Naive thymus-derived CD4-positive, alpha-beta T cell (primary cell): ENCODE results near the gene PTPRN2. TPM values are rescaled to one million over a fixed set of nuclear protein-coding genes. Genes with fewer than 3 reads are reported as not detected.
"Not testable (repeated sequence)": the region's sequence is repeated elsewhere in the genome, so short reads cannot be mapped to it uniquely, and the experiment has no call there.

Source experiments
- ATAC-seq: fragments of 150-1000 bp; cut with Tn5 transposase; 2 replicates; pipeline ENCODE4 v1.10.0; 2021; ENCODE audit warnings: mild to moderate bottlenecking, moderate library complexity
- CTCF ChIA-PET: fragments of 350-600 bp; sonication (Branson Sonifier 250); formaldehyde crosslinking; loops from one replicate; lab custom pipeline; 2021; ENCODE audit warnings: antibody characterized with exemption; lab: Charles Lee
- POLR2A ChIA-PET: fragments of 350-600 bp; sonication (Branson Sonifier 250); formaldehyde crosslinking; loops from one replicate; lab custom pipeline; 2021; ENCODE audit warnings: antibody characterized with exemption, inconsistent platforms; lab: Charles Lee
- DNase-seq, 9 donors: peaks; one replicate each; pipeline versions ENCODE4 v3.0.0 to v3.0.0-alpha.2; 2020 to 2022; ENCODE audit warnings: mixed read lengths in 1 of 9
- H3K27ac ChIP-seq: one replicate; pipeline ENCODE4 v1.7.0; 2013; ENCODE audit warnings: mild to moderate bottlenecking, low read depth, low read length, moderate library complexity
- H3K27me3 ChIP-seq, 2 donors: one replicate each; pipeline ENCODE4 v1.7.0; 2013; ENCODE audit warnings: low read length in 2 of 2, mild to moderate bottlenecking in 2 of 2, moderate library complexity in 2 of 2; ENCODE audit not compliant: control insufficient read depth in 2 of 2, insufficient read depth in 2 of 2
- H3K36me3 ChIP-seq, 3 experiments: 1 replicate in 2 of 3; 2 replicates in 1 of 3; pipeline ENCODE4 v1.7.0; 2013; ENCODE audit warnings: low read length in 3 of 3, mild to moderate bottlenecking in 3 of 3, moderate library complexity in 1 of 3; ENCODE audit not compliant: insufficient read depth in 3 of 3, control insufficient read depth in 2 of 3
- H3K4me1 ChIP-seq, 2 donors: one replicate each; pipeline ENCODE4 v1.7.0; 2013; ENCODE audit warnings: low read length in 2 of 2, mild to moderate bottlenecking in 2 of 2, moderate library complexity in 1 of 2; ENCODE audit not compliant: control insufficient read depth in 2 of 2, insufficient read depth in 2 of 2
- H3K4me3 ChIP-seq: 2 replicates; pipeline ENCODE4 v1.7.0; 2013; ENCODE audit warnings: mild to moderate bottlenecking, low read length
- H3K9me3 ChIP-seq, 3 experiments: 1 replicate in 2 of 3; 2 replicates in 1 of 3; pipeline ENCODE4 v1.7.0; 2013; ENCODE audit warnings: low read length in 3 of 3; ENCODE audit not compliant: control insufficient read depth in 2 of 3
- H3K27ac Mint-ChIP-seq, 9 donors: one replicate each; pipeline ENCODE4 v1.8.0; 2020 to 2022; ENCODE audit warnings: mixed read lengths in 9 of 9, mild to moderate bottlenecking in 8 of 9, moderate library complexity in 5 of 9, inconsistent platforms in 2 of 9
- H3K27me3 Mint-ChIP-seq, 5 donors: one replicate each; pipeline ENCODE4 v1.8.0; 2021 to 2022; ENCODE audit warnings: mixed read lengths in 5 of 5, mild to moderate bottlenecking in 1 of 5
- H3K36me3 Mint-ChIP-seq, 5 donors: one replicate each; pipeline ENCODE4 v1.8.0; 2020 to 2022; ENCODE audit warnings: mixed read lengths in 5 of 5, mild to moderate bottlenecking in 3 of 5, inconsistent platforms in 1 of 5
- H3K4me1 Mint-ChIP-seq, 7 donors: one replicate each; pipeline ENCODE4 v1.8.0; 2020 to 2022; ENCODE audit warnings: mixed read lengths in 7 of 7, mild to moderate bottlenecking in 3 of 7, inconsistent platforms in 1 of 7
- H3K4me3 Mint-ChIP-seq, 10 donors: one replicate each; pipeline ENCODE4 v1.8.0; 2020 to 2022; ENCODE audit warnings: mild to moderate bottlenecking in 10 of 10, mixed read lengths in 10 of 10, moderate library complexity in 6 of 10, inconsistent platforms in 2 of 10
- H3K9me3 Mint-ChIP-seq, 11 donors: one replicate each; pipeline ENCODE4 v1.8.0; 2020 to 2022; ENCODE audit warnings: mixed read lengths in 11 of 11, mild to moderate bottlenecking in 4 of 11, inconsistent platforms in 1 of 11, moderate library complexity in 1 of 11
- intact Hi-C, 2 donors: fragments of 100-400 bp; cut with micrococcal nuclease; formaldehyde crosslinking; loops; one replicate each; pipeline ENCODE4 v1.15.1; 2023
- polyA plus RNA-seq, 2 donors: library from polyadenylated mRNA; unstranded; fragments of 300-500 nt; fragmentation: Illumina TruSeq; gene quantifications; one replicate each; pipeline ENCODE4 v1.2.3, GENCODE V29; 2021
- total RNA-seq, 6 experiments: library from RNA in 5 of 6; stranded (reverse) in 5 of 6; gene quantifications; 1 replicate in 5 of 6; 2 replicates in 1 of 6; pipeline ENCODE4 v1.2.3 and lab custom pipeline; 2021 to 2026

Gene PTPRN2
- total and polyA plus RNA-seq, 7 experiments from 2014 or later, result 0.58 to 2.3 (median 1.4) TPM

DNA sequence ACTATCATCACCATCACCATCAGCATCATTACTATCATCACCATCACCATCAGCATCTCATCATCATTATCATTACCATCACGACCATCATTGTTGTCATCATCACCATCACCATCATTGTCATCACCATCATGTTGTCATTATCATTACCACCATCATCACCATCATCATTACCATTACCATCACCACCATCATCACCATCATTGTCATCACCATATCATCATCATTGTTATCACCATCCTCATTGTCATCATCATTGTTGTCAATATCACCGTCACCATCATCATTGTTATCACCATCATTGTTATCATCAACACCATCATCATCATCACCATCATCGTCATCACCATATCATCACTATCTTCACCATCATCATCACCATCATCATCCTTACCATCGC, 124.3 kb downstream of the PTPRN2 start:
- peaks cover 0 to 10% (median under 1%) of the 10 kb centered on the region in 5 donors for H3K27me3 Mint-ChIP-seq
- no peak overlapping the region for H3K4me3 Mint-ChIP-seq
- DNase-seq (no peak), ATAC-seq (no peak)
- H3K9me3 Mint-ChIP-seq, result peaks cover 3 to 16% (median 10%) of the 10 kb centered on the region in 11 donors
- no peaks in the 10 kb centered on the region for H3K36me3 Mint-ChIP-seq
- CTCF ChIA-PET, result no interaction called here
- Histone ChIP-seq H3K36me3 (no peaks in the 10 kb centered on the region), H3K9me3 (no peaks in the 10 kb centered on the region), H3K27ac (no peak overlapping the region), H3K27me3 (no peaks in the 10 kb centered on the region), H3K4me3 (no peak overlapping the region), H3K4me1 (no peaks in the 10 kb centered on the region)
- peaks cover 0 to 3% (median 0%) of the 10 kb centered on the region in 7 donors for H3K4me1 Mint-ChIP-seq
- peak overlapping the region in 1 of 9 donors; percentile 0 for H3K27ac Mint-ChIP-seq
- POLR2A ChIA-PET, result no interaction called here
- intact Hi-C loops, result no loop called here

DNA sequence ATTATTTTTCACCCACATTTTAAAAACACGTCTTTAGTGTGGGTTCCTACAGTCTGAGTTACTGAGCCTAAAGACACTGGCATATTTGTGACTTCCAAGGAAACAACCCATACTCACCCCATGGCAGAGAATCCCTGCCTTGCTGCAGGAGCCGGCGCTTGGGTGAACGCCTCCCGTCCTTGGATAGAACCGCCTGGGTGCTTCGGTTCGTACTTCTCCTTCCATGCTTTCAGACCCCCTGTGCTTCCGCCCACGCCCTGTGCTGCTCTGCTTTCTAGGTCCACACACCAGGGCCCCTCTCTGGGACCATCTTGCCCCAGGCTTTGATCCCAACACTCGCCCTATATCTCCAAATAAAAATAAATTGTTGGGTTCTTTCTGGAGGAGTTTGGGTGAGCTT, 125.8 kb downstream of the PTPRN2 start:
- H3K4me3 Mint-ChIP-seq, result no peak overlapping the region
- Histone ChIP-seq H3K27ac (no peak overlapping the region), H3K27me3 (no peaks in the 10 kb centered on the region), H3K4me1 (no peaks in the 10 kb centered on the region), H3K36me3 (no peaks in the 10 kb centered on the region), H3K9me3 (no peaks in the 10 kb centered on the region), H3K4me3 (no peak overlapping the region)
- peaks cover 4 to 16% (median 11%) of the 10 kb centered on the region in 11 donors for H3K9me3 Mint-ChIP-seq
- intact Hi-C loops, result no loop called here
- H3K4me1 Mint-ChIP-seq, result peaks cover 0 to 3% (median 0%) of the 10 kb centered on the region in 7 donors
- no peaks in the 10 kb centered on the region for H3K36me3 Mint-ChIP-seq
- no peak overlapping the region for H3K27ac Mint-ChIP-seq
- ATAC-seq (no peak), DNase-seq (no peak)
- ChIA-PET POLR2A (no interaction called here), CTCF (no interaction called here)
- peaks cover 0 to 2% (median 0%) of the 10 kb centered on the region in 5 donors for H3K27me3 Mint-ChIP-seq

DNA sequence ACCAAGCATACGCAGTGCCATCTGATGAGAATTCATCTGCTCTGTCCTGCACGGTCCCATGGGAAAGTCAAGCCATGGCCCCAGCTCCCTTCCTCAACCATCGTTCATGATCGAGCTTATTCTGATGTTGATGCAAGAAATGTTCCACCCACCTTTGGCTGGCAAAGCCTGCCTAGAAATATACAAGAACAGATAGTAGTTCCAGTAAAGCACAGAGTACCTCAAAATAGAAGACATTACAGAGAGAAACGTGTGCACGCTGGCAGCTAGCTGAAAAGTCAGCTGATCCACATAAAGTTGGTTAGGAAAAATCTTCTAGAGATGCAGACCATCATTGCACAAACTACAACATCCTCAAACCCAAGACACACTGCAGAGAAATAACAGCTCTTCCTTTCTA, 127.0 kb downstream of the PTPRN2 start:
- intact Hi-C loops, result no loop called here
- POLR2A ChIA-PET, result no interaction called here

DNA sequence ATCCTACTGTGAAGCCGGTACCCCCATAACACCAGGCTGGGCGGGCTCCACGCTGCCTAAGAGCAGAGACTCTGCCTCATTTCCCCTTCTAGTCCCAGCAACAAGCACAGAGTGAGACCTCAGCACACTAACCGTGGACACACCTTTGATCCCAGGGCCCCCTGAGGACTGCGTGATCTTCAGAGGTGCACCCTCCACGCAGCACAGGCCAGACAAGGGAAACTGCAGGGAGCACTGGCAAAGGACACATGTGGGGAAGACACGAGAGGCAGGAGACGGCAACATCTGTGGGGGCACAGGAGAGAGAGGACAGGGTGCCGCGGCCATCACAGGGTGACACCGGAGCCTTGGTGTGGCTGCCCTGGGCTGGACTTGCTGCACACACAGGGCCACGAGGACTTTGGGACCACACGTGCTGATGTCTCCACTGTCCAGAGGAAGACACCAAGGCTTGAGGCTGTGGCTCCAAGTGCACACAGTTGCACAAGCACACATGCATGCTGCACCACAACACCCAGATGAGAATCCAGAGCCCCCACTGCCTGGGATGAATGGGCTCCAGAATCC, 128.8 kb downstream of the PTPRN2 start:
- Mint-ChIP-seq H3K27me3 (peaks cover 0 to 4% (median 0%) of the 10 kb centered on the region in 5 donors), H3K4me3 (no peak overlapping the region), H3K4me1 (peaks cover 0 to 3% (median 0%) of the 10 kb centered on the region in 7 donors), H3K9me3 (peaks cover 0 to 22% (median 8%) of the 10 kb centered on the region in 11 donors), H3K27ac (no peak overlapping the region), H3K36me3 (no peaks in the 10 kb centered on the region)
- no peaks in the 10 kb centered on the region for H3K4me1 ChIP-seq
- H3K4me3 ChIP-seq, result no peak overlapping the region
- DNase-seq (no peak), ATAC-seq (no peak)
- intact Hi-C loops, result no loop called here
- no peaks in the 10 kb centered on the region for H3K27me3 ChIP-seq
- POLR2A ChIA-PET, result no interaction called here
- no peaks in the 10 kb centered on the region for H3K9me3 ChIP-seq
- H3K36me3 ChIP-seq, result no peaks in the 10 kb centered on the region
- H3K27ac ChIP-seq, result no peak overlapping the region
- CTCF ChIA-PET, result no interaction called here

More for the DNA sequence above, 127.0 kb downstream of the PTPRN2 start:
- Histone ChIP-seq H3K27me3 (no peaks in the 10 kb centered on the region), H3K36me3 (no peaks in the 10 kb centered on the region), H3K4me1 (no peaks in the 10 kb centered on the region), H3K4me3 (no peak overlapping the region), H3K9me3 (no peaks in the 10 kb centered on the region), H3K27ac (no peak overlapping the region)
- H3K9me3 Mint-ChIP-seq, result peaks cover 1 to 20% (median 9%) of the 10 kb centered on the region in 11 donors
- no peak overlapping the region for H3K27ac Mint-ChIP-seq
- ATAC-seq (no peak), DNase-seq (no peak)
- no peak overlapping the region for H3K4me3 Mint-ChIP-seq
- CTCF ChIA-PET, result no interaction called here
- H3K4me1 Mint-ChIP-seq, result peaks cover 0 to 3% (median 0%) of the 10 kb centered on the region in 7 donors
- peaks cover 0 to 4% (median 0%) of the 10 kb centered on the region in 5 donors for H3K27me3 Mint-ChIP-seq
- H3K36me3 Mint-ChIP-seq, result no peaks in the 10 kb centered on the region

DNA sequence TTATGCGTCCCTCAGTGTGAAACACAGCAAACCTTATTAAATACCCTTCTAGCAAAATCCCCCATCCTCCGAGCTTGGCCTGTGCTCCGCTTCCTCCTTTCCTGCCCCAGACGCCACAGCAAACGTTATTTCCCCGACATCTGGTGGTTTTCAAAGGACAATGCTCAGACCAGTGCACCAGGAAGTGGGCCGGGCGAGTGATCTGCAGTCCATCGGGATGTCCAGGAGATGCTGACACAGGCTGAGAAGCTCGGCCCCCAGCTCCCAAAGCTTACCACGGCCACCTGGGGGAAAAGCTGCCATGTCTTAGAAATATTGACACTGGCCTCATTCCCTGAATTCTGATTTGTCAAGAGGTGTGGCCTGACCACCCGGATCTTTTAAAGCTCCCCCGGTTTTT, 129.5 kb downstream of the PTPRN2 start:
- Histone ChIP-seq H3K9me3 (no peaks in the 10 kb centered on the region), H3K27ac (no peak overlapping the region), H3K4me3 (no peak overlapping the region), H3K36me3 (no peaks in the 10 kb centered on the region), H3K27me3 (no peaks in the 10 kb centered on the region), H3K4me1 (no peaks in the 10 kb centered on the region)
- DNase-seq, result no peak
- Mint-ChIP-seq H3K9me3 (peaks cover 0 to 21% (median 6%) of the 10 kb centered on the region in 11 donors), H3K27me3 (peaks cover 0 to 4% (median 0%) of the 10 kb centered on the region in 5 donors), H3K27ac (no peak overlapping the region), H3K4me1 (no peaks in the 10 kb centered on the region), H3K36me3 (no peaks in the 10 kb centered on the region), H3K4me3 (no peak overlapping the region)
- intact Hi-C loops, result no loop called here
- POLR2A ChIA-PET, result no interaction called here
- CTCF ChIA-PET, result no interaction called here
- no peak for ATAC-seq

DNA sequence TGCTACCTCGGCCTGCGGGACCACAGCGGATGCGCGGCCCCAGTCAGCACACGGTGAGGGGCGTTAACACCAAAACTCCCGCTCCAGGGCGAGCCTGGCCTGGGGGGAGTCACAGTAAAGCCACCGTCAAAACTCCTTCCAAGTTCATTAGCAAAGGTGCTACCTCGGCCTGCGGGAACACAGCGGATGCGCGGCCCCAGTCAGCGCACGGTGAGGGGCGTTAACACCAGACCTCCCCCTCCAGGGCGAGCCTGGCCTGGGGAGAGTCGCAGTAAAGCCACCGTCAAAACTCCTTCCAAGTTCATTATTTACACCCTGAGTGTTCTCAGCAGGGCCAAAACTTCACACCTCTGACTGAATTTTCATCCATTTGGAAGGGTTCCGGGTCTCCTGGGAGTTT, 130.0 kb downstream of the PTPRN2 start:
- DNase-seq, H3K4me3 Mint-ChIP-seq: not testable (repeated sequence)
- H3K9me3 Mint-ChIP-seq, result peaks cover 0 to 20% (median 6%) of the 10 kb centered on the region in 11 donors

DNA sequence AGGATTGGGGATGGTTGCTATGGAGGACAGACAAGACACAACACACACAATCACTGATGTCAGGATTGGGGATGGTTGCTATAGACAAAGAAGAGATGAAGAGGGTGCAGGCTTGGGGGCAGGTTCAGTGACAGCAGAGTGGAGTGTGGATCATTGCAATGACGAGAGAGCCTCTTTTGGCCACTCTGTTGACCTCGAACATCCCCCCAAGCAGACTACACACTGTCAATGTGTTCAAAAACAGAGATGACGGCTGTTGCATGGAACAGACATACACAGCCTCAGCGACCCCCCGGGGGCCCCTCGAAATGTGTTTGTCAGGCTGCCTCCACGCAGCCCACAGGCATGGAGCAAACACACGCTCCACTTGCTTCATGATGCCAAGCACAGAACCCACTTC, 133.0 kb downstream of the PTPRN2 start:
- H3K27ac ChIP-seq, result no peak overlapping the region
- intact Hi-C loops, result no loop called here
- Mint-ChIP-seq H3K4me3 (no peak overlapping the region), H3K9me3 (peaks cover 0 to 20% (median 6%) of the 10 kb centered on the region in 11 donors), H3K27ac (no peak overlapping the region), H3K36me3 (no peaks in the 10 kb centered on the region), H3K4me1 (no peaks in the 10 kb centered on the region), H3K27me3 (peaks cover 0 to 7% (median 4%) of the 10 kb centered on the region in 5 donors)
- H3K36me3 ChIP-seq, result no peaks in the 10 kb centered on the region
- ATAC-seq (no peak), DNase-seq (no peak)
- CTCF ChIA-PET, result no interaction called here
- no peaks in the 10 kb centered on the region for H3K4me1 ChIP-seq
- H3K4me3 ChIP-seq, result no peak overlapping the region
- POLR2A ChIA-PET, result no interaction called here
- no peaks in the 10 kb centered on the region for H3K27me3 ChIP-seq
- no peaks in the 10 kb centered on the region for H3K9me3 ChIP-seq

More for the DNA sequence above, 130.0 kb downstream of the PTPRN2 start:
- H3K4me1 Mint-ChIP-seq, intact Hi-C loops, H3K27ac Mint-ChIP-seq, H3K4me3 ChIP-seq, H3K4me1 ChIP-seq, ATAC-seq, H3K27me3 Mint-ChIP-seq, H3K9me3 ChIP-seq, H3K36me3 Mint-ChIP-seq, H3K27me3 ChIP-seq, CTCF ChIA-PET, POLR2A ChIA-PET, H3K36me3 ChIP-seq, H3K27ac ChIP-seq: not testable (repeated sequence)
